MCF 10A (cell line): ENCODE data around the gene SLC47A2. TPM values are rescaled to one million over a fixed set of nuclear protein-coding genes. Genes with fewer than 3 reads are reported as not detected.

Experiments used
- BruUV-seq: library from RNA; stranded (reverse); fragments of 400-500 nt; replicated peaks from 2 replicates; lab custom pipeline; 2021; lab: Mats Ljungman, UMichigan
- CTCF ChIA-PET: fragments of 300-600 bp; sonication (Branson Sonifier 250); formaldehyde crosslinking; extraction: SDS; loops from one replicate; lab custom pipeline; 2021; ENCODE audit warnings: antibody characterized with exemption, inconsistent platforms; lab: Yijun Ruan, JAX
- POLR2A ChIA-PET: fragments of 300-600, 350-650 bp; sonication (Branson Sonifier 250); formaldehyde crosslinking; extraction: SDS; loops from one replicate; lab custom pipeline; 2020; ENCODE audit warnings: antibody characterized with exemption, inconsistent platforms; lab: Yijun Ruan, JAX
- DNase-seq: peaks from one replicate; pipeline ENCODE4 v3.0.0-alpha.2; 2018; ENCODE audit not compliant: unreplicated experiment
- H3K27ac Mint-ChIP-seq: one replicate; pipeline ENCODE4 v1.8.0; 2022; ENCODE audit warnings: mild to moderate bottlenecking, low read depth, mixed read lengths; ENCODE audit not compliant: unreplicated experiment
- H3K27me3 Mint-ChIP-seq: one replicate; pipeline ENCODE4 v1.8.0; 2022; ENCODE audit warnings: mixed read lengths; ENCODE audit not compliant: insufficient read depth, unreplicated experiment
- H3K36me3 Mint-ChIP-seq: one replicate; pipeline ENCODE4 v1.8.0; 2022; ENCODE audit warnings: mild to moderate bottlenecking, moderate library complexity, mixed read lengths; ENCODE audit not compliant: insufficient read depth, unreplicated experiment
- H3K4me1 Mint-ChIP-seq: one replicate; pipeline ENCODE4 v1.8.0; 2022; ENCODE audit warnings: mixed read lengths; ENCODE audit not compliant: insufficient read depth, unreplicated experiment
- H3K4me3 Mint-ChIP-seq: one replicate; pipeline ENCODE4 v1.8.0; 2022; ENCODE audit warnings: mild to moderate bottlenecking, moderate library complexity, mixed read lengths; ENCODE audit not compliant: unreplicated experiment
- H3K9me3 Mint-ChIP-seq: one replicate; pipeline ENCODE4 v1.8.0; 2022; ENCODE audit warnings: mixed read lengths; ENCODE audit not compliant: unreplicated experiment
- CTCF ChIP-seq: fragments of 200-600 bp; IDR thresholded peaks from one replicate; pipeline ENCODE4 v1.8.0; 2022; ENCODE audit warnings: antibody characterized with exemption, mild to moderate bottlenecking; ENCODE audit not compliant: unreplicated experiment
- intact Hi-C: fragments of 100-400 bp; cut with micrococcal nuclease; formaldehyde crosslinking; loops from 2 replicates; pipeline ENCODE4 v1.14.1; 2022
- total RNA-seq: library from RNA; stranded (reverse); gene quantifications from 2 replicates; pipeline ENCODE4 v1.2.3, GENCODE V29; 2022

Gene SLC47A2
- total RNA-seq, 1 experiment from 2014 or later = 0.54 TPM

- no peak overlapping the region for H3K27ac Mint-ChIP-seq
- no peaks in the 10 kb centered on the region for H3K36me3 Mint-ChIP-seq
- ChIA-PET CTCF (interaction anchor here (0.6 to 2.6 kb wide), 10 partner anchors 15 to 354 kb away, joined by 3 to 17 read pairs (median 7); partner anchors contain the start of genes ALDH3A2 and B9D1), POLR2A (interaction anchor here (0.7 to 13.1 kb wide), 7 partner anchors 10 to 916 kb away, joined by 3 to 340 read pairs (median 9); partner anchors contain the start of genes ALDH3A1 and ALDH3A2)
- TF ChIP-seq CTCF = no peak
- no peak overlapping the region for H3K4me3 Mint-ChIP-seq
- BruUV-seq = no TSS peak
- H3K4me1 Mint-ChIP-seq = peaks cover 38% of the 10 kb centered on the region
- H3K9me3 Mint-ChIP-seq = no peaks in the 10 kb centered on the region
- no peak for DNase-seq
- intact Hi-C loops = loop anchor here (5.0 kb wide), 1 partner anchor 50 kb away; no protein-coding TSS in a partner anchor
- no peaks in the 10 kb centered on the region for H3K27me3 Mint-ChIP-seq
Observed at GRCh38 chr17:19717411-19717908, 1.1 kb upstream of the SLC47A2 start.

- Mint-ChIP-seq H3K36me3 (no peaks in the 10 kb centered on the region), H3K9me3 (no peaks in the 10 kb centered on the region), H3K27me3 (no peaks in the 10 kb centered on the region), H3K4me3 (no peak overlapping the region), H3K27ac (no peak overlapping the region), H3K4me1 (peaks cover 34% of the 10 kb centered on the region)
- ChIA-PET CTCF (interaction anchor here (1.0 to 2.2 kb wide), 4 partner anchors 23 to 354 kb away, joined by 4 to 9 read pairs (median 6); partner anchors contain the start of gene B9D1), POLR2A (interaction anchor here (0.7 to 13.1 kb wide), 7 partner anchors 9 to 916 kb away, joined by 3 to 340 read pairs (median 9); partner anchors contain the start of genes ALDH3A1 and ALDH3A2)
- no peak for DNase-seq
- intact Hi-C loops = loop anchor here (5.0 kb wide), 1 partner anchor 50 kb away; no protein-coding TSS in a partner anchor
- no peak for TF ChIP-seq CTCF
- no TSS peak for BruUV-seq
Observed at GRCh38 chr17:19717031-19717360, 612 bp upstream of the SLC47A2 start.

DNA sequence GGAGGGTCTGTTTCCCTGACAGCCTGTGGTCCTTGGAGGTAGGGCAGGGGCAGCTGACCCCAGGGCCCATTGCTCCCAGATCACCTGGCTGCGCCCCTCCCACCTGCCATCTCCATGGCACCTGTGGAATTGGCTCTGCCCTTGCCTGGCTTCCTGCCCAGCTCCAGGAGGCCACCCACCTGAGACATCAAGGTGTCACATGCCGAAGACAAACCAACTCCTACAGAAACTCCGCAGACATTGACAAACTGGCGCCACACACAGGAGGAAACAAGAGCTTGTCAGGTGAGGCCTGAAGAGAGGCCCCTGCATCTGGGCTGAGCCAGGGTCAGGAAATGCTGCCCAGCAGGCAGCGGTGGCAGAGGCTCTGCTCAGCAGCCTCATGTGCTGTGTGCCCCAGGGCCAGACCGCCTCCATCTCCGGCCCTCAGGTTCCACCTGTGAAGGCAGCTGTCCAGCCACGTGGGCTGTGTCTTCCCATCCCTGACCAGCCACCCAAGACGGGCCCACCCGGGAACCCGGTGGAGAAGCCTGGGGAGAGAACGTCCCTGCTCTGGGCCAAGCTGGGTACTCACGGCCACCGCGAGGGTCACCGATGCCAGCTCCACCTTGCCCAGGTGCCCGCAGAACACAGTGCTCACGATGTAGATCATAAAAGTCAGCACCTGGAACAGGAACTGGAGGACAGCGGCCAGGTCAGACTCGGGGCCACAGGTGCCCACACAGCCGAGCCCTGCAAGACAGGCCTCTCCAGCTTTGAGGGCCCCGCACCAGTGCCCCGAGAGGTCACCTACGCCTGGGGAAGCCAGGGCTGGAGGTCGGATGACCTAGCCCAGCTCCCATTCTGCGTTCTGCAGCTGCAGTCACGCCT, 1.6 kb downstream of the SLC47A2 start:
- H3K4me1 Mint-ChIP-seq = peaks cover 13% of the 10 kb centered on the region
- no TSS peak for BruUV-seq
- DNase-seq = no peak
- no peaks in the 10 kb centered on the region for H3K27me3 Mint-ChIP-seq
- ChIA-PET POLR2A (interaction anchor here (0.6 to 11.8 kb wide), 3 partner anchors 9 to 36 kb away, joined by 3 to 311 read pairs (median 3); partner anchors contain the start of gene ALDH3A1), CTCF (interaction anchor here (0.5 to 1.2 kb wide), 3 partner anchors 38 to 420 kb away, joined by 3 to 5 read pairs (median 5); no protein-coding TSS in a partner anchor)
- no peak overlapping the region for H3K27ac Mint-ChIP-seq
- H3K9me3 Mint-ChIP-seq = no peaks in the 10 kb centered on the region
- no peak for TF ChIP-seq CTCF
- no peak overlapping the region for H3K4me3 Mint-ChIP-seq
- intact Hi-C loops = loop anchor here (5.0 kb wide), 1 partner anchor 53 kb away; no protein-coding TSS in a partner anchor
- H3K36me3 Mint-ChIP-seq = no peaks in the 10 kb centered on the region
